Caco-2 (cell line): ENCODE measurements around the gene SARDH. TPM values are rescaled to one million over a fixed set of nuclear protein-coding genes. Genes with fewer than 3 reads are reported as not detected.

Experiments
- BruUV-seq: library from RNA; stranded (reverse); fragments of 400-500 nt; replicated peaks from 2 replicates; lab custom pipeline; 2021; lab: Mats Ljungman, UMichigan
- CTCF ChIA-PET: fragments of 300-600 bp; sonication (Branson Sonifier 250); formaldehyde crosslinking; loops from one replicate; lab custom pipeline; 2022; ENCODE audit warnings: antibody characterized with exemption; lab: Charles Lee
- POLR2A ChIA-PET: fragments of 300-600 bp; sonication (Branson Sonifier 250); formaldehyde crosslinking; loops from one replicate; lab custom pipeline; 2022; ENCODE audit warnings: antibody characterized with exemption; lab: Charles Lee
- DNase-seq, 2 experiments: peaks; one replicate each; pipeline versions ENCODE4 v3.0.0 to v3.0.0-alpha.2; 2020 to 2022
- H3K27me3 ChIP-seq: replicated peaks from 2 replicates; pipeline ENCODE4 v1.6.0; 2011; ENCODE audit warnings: low read length; ENCODE audit not compliant: control insufficient read depth, insufficient read depth
- H3K36me3 ChIP-seq: 2 replicates; pipeline ENCODE4 v1.5.1; 2011; ENCODE audit warnings: low read length; ENCODE audit not compliant: control insufficient read depth, insufficient read depth
- H3K4me1 ChIP-seq: fragments of 250-450 bp; sonication (Bioruptor Pico); 2 replicates; pipeline ENCODE4 v1.5.1; 2020; ENCODE audit warnings: mild to moderate bottlenecking
- H3K4me3 ChIP-seq: 2 replicates; pipeline ENCODE4 v1.5.1; 2011; ENCODE audit warnings: low read depth, mild to moderate bottlenecking, control low read depth, low read length
- H3K9me3 ChIP-seq: fragments of 250-450 bp; sonication (Bioruptor Pico); 2 replicates; pipeline ENCODE4 v1.5.1; 2020; ENCODE audit warnings: mild to moderate bottlenecking, moderate library complexity
- H3K27ac Mint-ChIP-seq: one replicate; pipeline ENCODE4 v1.8.0; 2022; ENCODE audit warnings: mixed read lengths; ENCODE audit not compliant: unreplicated experiment
- H3K27me3 Mint-ChIP-seq: one replicate; pipeline ENCODE4 v1.8.0; 2022; ENCODE audit warnings: mixed read lengths; ENCODE audit not compliant: insufficient read depth, unreplicated experiment
- H3K36me3 Mint-ChIP-seq: one replicate; pipeline ENCODE4 v1.8.0; 2022; ENCODE audit warnings: mild to moderate bottlenecking, mixed read lengths; ENCODE audit not compliant: insufficient read depth, unreplicated experiment
- H3K4me1 Mint-ChIP-seq: one replicate; pipeline ENCODE4 v1.8.0; 2022; ENCODE audit warnings: low read depth, mixed read lengths; ENCODE audit not compliant: unreplicated experiment
- H3K4me3 Mint-ChIP-seq: one replicate; pipeline ENCODE4 v1.8.0; 2022; ENCODE audit warnings: mild to moderate bottlenecking, moderate library complexity, mixed read lengths; ENCODE audit not compliant: unreplicated experiment
- H3K9me3 Mint-ChIP-seq: one replicate; pipeline ENCODE4 v1.8.0; 2022; ENCODE audit warnings: mixed read lengths; ENCODE audit not compliant: unreplicated experiment
- intact Hi-C: fragments of 100-400 bp; cut with micrococcal nuclease; formaldehyde crosslinking; loops from one replicate; pipeline ENCODE4 v1.10.0; 2022; ENCODE audit not compliant: unreplicated experiment
- total RNA-seq: library from RNA; stranded (reverse); gene quantifications from 2 replicates; pipeline ENCODE4 v1.2.3, GENCODE V29; 2022
- TF ChIP-seq, protein P1 (sequence below), 2 experiments: fragments of 200-600 bp in 1 of 2; IDR thresholded peaks; 1 replicate in 1 of 2; 2 replicates in 1 of 2; pipeline versions ENCODE4 v1.5.1 to v1.8.0; 2011 to 2022; ENCODE audit warnings: antibody characterized with exemption in 1 of 2, control low read depth in 1 of 2, inconsistent platforms in 1 of 2, low read depth in 1 of 2, low read length in 1 of 2, mild to moderate bottlenecking in 1 of 2, moderate library complexity in 1 of 2; ENCODE audit not compliant: insufficient read depth in 1 of 2, severe bottlenecking in 1 of 2, unreplicated experiment in 1 of 2

The SARDH gene
- total RNA-seq, 1 experiment from 2014 or later, result 0.36 TPM

- BruUV-seq, result no TSS peak
- peak in 1 of 2 experiments; percentile 42 for DNase-seq
- Mint-ChIP-seq H3K36me3 (no peaks in the 10 kb centered on the region), H3K27me3 (peaks cover 8% of the 10 kb centered on the region), H3K4me1 (peaks cover 4% of the 10 kb centered on the region), H3K9me3 (no peaks in the 10 kb centered on the region), H3K4me3 (no peak overlapping the region), H3K27ac (no peak overlapping the region)
- H3K36me3 ChIP-seq, result no peaks in the 10 kb centered on the region
- no peaks in the 10 kb centered on the region for H3K4me1 ChIP-seq
- H3K9me3 ChIP-seq, result no peaks in the 10 kb centered on the region
- no peaks in the 10 kb centered on the region for H3K27me3 ChIP-seq
- POLR2A ChIA-PET, result no interaction called here
- CTCF ChIA-PET, result interaction anchor here (0.8 kb wide), 1 partner anchor 224 kb away, joined by 3 read pairs; no protein-coding TSS in a partner anchor
- no peak overlapping the region for H3K4me3 ChIP-seq
- intact Hi-C loops, result no loop called here
- TF ChIP-seq, protein P1, sequence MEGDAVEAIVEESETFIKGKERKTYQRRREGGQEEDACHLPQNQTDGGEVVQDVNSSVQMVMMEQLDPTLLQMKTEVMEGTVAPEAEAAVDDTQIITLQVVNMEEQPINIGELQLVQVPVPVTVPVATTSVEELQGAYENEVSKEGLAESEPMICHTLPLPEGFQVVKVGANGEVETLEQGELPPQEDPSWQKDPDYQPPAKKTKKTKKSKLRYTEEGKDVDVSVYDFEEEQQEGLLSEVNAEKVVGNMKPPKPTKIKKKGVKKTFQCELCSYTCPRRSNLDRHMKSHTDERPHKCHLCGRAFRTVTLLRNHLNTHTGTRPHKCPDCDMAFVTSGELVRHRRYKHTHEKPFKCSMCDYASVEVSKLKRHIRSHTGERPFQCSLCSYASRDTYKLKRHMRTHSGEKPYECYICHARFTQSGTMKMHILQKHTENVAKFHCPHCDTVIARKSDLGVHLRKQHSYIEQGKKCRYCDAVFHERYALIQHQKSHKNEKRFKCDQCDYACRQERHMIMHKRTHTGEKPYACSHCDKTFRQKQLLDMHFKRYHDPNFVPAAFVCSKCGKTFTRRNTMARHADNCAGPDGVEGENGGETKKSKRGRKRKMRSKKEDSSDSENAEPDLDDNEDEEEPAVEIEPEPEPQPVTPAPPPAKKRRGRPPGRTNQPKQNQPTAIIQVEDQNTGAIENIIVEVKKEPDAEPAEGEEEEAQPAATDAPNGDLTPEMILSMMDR (IDR thresholded peaks at IDR 0.05; ENCODE audit: insufficient read depth in 1 of 2, low read depth in 1 of 2, low read length in 1 of 2, severe bottlenecking in 1 of 2, unreplicated experiment in 1 of 2), result peak in 1 of 2 experiments; percentile 31
Measured at GRCh38 chr9:133729617-133730281, 8.4 kb downstream of the SARDH start.

DNA sequence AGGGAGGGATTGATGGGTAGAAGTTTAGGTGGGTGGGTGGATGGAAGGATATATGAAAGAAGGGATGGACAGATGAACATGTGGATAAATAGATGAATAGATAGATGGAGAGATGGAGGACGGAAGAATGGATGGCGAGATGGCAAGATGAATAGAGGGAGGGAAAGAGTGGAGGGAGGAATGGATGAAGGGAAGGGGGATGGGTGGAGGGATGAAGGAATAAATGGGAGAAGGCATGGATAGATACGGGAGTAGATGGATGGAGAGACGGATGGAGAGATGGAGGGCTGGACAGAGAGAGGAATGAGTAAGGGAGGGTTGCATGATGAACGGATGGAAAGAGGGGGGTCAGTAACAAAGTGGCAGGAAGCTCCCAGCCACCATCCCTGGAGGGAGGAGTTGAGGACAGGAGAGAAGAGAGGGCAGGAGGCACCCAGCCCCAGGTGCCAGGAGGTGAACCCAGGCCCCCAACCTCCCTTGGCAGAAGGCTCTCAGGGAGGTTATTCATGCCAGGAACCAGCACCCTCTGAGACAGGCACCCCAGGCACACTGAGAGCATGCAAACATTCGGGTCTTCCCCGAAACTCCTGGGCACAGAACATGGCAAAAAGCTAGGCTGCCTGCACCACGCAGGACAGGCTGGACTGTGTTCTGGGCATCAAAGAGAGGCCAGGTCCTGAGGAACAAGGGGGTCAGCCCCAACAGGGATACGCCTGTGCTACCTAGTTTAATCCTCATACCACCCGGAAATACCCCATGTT is 9.1 kb downstream of the SARDH start:
- Mint-ChIP-seq H3K27me3 (peaks cover 8% of the 10 kb centered on the region), H3K4me1 (peaks cover 4% of the 10 kb centered on the region), H3K4me3 (no peak overlapping the region), H3K27ac (no peak overlapping the region), H3K36me3 (no peaks in the 10 kb centered on the region), H3K9me3 (no peaks in the 10 kb centered on the region)
- TF ChIP-seq, protein P1 (IDR thresholded peaks at IDR 0.05; ENCODE audit: insufficient read depth in 1 of 2, low read depth in 1 of 2, low read length in 1 of 2, severe bottlenecking in 1 of 2, unreplicated experiment in 1 of 2), result no peak
- no peak for DNase-seq
- intact Hi-C loops, result no loop called here
- Histone ChIP-seq H3K4me1 (no peaks in the 10 kb centered on the region), H3K4me3 (no peak overlapping the region), H3K9me3 (no peaks in the 10 kb centered on the region; the same call in 1 of the 2 replicates), H3K36me3 (no peaks in the 10 kb centered on the region), H3K27me3 (no peaks in the 10 kb centered on the region)
- ChIA-PET POLR2A (no interaction called here), CTCF (interaction anchor here (0.6 to 0.8 kb wide), 3 partner anchors 117 to 223 kb away, joined by 3 to 6 read pairs (median 3); no protein-coding TSS in a partner anchor)
- no TSS peak for BruUV-seq

GRCh38 chr9:133727876-133728441 is 10.2 kb downstream of the SARDH start:
- Histone ChIP-seq H3K36me3 (no peaks in the 10 kb centered on the region), H3K4me3 (no peak overlapping the region), H3K9me3 (no peaks in the 10 kb centered on the region; the same call in 1 of the 2 replicates), H3K4me1 (no peaks in the 10 kb centered on the region), H3K27me3 (no peaks in the 10 kb centered on the region)
- Mint-ChIP-seq H3K4me1 (peaks cover 4% of the 10 kb centered on the region), H3K4me3 (no peak overlapping the region), H3K27me3 (peaks cover 8% of the 10 kb centered on the region), H3K36me3 (no peaks in the 10 kb centered on the region), H3K27ac (no peak overlapping the region), H3K9me3 (no peaks in the 10 kb centered on the region)
- POLR2A ChIA-PET, result no interaction called here
- TF ChIP-seq, protein P1 (IDR thresholded peaks at IDR 0.05; ENCODE audit: insufficient read depth in 1 of 2, low read depth in 1 of 2, low read length in 1 of 2, severe bottlenecking in 1 of 2, unreplicated experiment in 1 of 2), result peak in 1 of 2 experiments; percentile 15
- no TSS peak for BruUV-seq
- intact Hi-C loops, result loop anchor here (2.0 kb wide), 1 partner anchor 123 kb away; no protein-coding TSS in a partner anchor
- CTCF ChIA-PET, result interaction anchor here (0.6 to 1.7 kb wide), 10 partner anchors 7 to 207 kb away, joined by 3 to 6 read pairs (median 3); no protein-coding TSS in a partner anchor
- DNase-seq, result no peak
